T1000 (cell line): ENCODE measurements around the gene WASF1.
A peak's percentile ranks its signal among the peaks of the same experiment; 100 is the strongest.

Source experiments
- DNase-seq: peaks from one replicate; lab custom pipeline; 2025; ENCODE audit warnings: mixed read lengths; lab: John Stamatoyannopoulos, UW

WASF1 gene

DNA sequence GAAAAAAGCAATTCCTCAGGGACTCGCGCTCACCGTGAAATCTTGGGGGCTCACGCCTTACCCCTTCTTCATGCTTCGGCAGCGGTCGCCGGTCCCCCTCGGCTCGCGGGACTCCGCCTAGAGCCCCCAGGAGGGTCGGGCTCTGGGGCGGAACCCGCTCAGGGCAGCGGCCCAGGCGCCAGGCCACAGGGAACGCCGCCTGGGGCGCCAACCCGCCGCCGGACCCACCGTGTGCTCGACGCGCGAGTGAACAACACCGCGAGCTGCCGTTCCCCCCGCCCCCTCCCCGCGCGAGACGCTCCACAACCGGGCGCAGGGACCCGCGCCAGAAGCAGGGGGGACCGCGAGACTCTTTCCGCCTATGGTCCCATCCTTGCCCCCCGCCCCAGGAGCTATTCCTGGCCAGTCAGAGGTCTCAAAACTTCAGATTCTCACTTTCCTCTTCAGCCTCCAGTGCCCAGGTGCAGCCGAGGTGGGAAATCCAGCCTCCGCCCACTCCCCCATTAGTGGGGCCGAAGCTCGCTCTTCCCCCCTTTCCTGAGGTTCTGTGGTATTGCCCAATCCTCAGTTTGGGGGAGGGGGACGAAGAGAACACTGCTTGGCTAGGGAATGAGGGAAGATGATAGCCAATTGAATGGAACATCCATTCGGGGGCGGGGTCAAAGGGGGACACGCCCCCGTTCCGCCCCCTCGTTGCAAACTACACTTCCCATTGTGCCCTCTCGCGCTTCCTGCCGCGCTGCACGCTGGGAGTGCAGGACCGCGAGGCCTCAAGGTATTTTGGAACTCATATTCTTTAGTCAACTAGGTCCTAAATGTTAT is at the start of gene WASF1:
TSS of gene WASF1 (minus strand) at position 265 of the 822 bp plus-strand sequence. CDS start 52,069 bp downstream, outside the sequence.
- DNase-seq, result peak; percentile 95

- no peak for DNase-seq
Measured at GRCh38 chr6:110226261-110226660, 46.8 kb upstream of the WASF1 start.

- DNase-seq, result no peak
Measured at GRCh38 chr6:110221738-110222137, 42.3 kb upstream of the WASF1 start.

DNA sequence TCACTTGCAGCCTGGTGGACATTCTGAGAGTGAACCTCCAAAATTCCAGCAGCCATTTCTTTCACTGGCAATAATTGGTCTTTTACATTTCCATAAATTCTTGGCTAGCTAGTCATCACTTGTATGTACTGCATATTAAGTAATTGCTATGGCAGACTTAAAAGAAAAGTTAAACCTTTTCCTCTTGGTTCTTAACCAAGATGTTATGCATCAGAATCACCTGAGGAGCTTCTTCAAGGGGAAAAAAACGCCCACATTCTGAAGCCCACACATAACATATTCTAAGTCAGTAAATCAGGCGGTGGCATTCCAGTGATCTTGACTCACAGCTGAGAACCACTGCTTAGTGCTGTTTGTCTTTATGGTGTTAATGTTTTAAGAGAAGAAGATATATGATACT is 37.8 kb upstream of the WASF1 start:
- no peak for DNase-seq

DNA sequence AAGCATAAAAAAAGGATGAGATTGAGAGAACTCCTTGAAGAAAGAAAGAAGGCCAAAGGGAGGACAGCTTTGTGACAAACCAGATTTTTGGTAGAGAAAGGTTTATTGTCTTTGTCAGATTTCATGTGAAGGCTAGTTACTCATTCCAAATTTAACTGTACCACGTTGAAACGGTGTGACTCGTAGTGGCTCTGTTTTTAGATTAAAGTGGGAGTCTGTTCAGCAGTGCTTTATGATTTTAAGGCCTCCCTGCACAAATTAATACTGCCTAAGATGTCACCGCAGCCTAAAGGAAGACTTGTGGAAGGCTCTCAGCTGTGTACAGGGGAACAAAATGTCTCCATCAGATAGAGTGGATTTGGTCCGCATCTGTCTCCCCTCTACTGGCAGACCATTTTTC is 36.7 kb upstream of the WASF1 start:
- no peak for DNase-seq

GRCh38 chr6:110214338-110214737 is 34.9 kb upstream of the WASF1 start:
- DNase-seq, result no peak

DNA sequence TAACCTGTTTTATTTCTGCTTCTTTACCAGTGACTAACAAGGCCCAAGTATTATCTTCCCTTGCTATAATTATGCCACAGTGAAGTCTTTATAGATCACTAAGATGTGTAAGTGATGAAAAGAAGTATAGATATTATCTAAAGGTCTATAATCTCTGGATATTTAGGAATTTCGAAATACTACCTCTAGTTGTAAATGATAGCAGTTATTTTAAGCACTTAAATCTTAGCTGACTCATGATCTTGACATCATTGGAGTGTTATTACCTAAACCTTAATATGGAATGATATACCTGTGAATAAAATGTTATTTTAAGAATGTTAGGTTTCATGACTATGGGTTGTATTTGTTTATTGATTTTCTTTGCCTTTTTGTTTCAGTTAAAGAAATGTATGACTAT is 32.3 kb upstream of the WASF1 start:
- no peak for DNase-seq

GRCh38 chr6:110207652-110208051 is 28.2 kb upstream of the WASF1 start:
- no peak for DNase-seq

- DNase-seq, result no peak
Measured at GRCh38 chr6:110201151-110201884, 21.8 kb upstream of the WASF1 start.

- DNase-seq, result no peak
Measured at GRCh38 chr6:110198561-110198960, 19.1 kb upstream of the WASF1 start.

DNA sequence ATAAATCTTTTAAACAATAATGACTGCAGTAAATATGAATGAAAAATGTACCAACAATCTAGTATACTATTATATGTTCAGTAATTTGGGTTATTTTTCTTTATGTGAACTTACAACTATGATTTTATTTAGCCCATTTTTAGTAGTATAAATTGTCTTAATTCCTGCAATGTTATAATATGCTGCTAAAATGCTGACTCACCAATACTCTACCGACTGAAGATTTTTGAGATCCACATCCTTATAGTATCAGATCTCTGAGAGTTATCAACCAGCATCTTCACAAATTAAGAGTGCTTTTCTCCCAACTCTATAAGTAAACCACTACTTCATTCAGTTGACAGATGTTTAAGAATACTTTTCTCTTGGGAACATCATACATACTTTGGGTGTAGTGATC is 17.4 kb upstream of the WASF1 start:
- no peak for DNase-seq

- DNase-seq, result no peak
Measured at GRCh38 chr6:110195639-110196038, 16.2 kb upstream of the WASF1 start.

GRCh38 chr6:110191477-110191876 is 12.0 kb upstream of the WASF1 start:
- DNase-seq, result no peak

GRCh38 chr6:110190726-110191125 is 11.3 kb upstream of the WASF1 start:
- DNase-seq, result no peak

GRCh38 chr6:110188791-110189190 is 9.3 kb upstream of the WASF1 start:
- no peak for DNase-seq

GRCh38 chr6:110185879-110186278 is 6.4 kb upstream of the WASF1 start:
- no peak for DNase-seq

- no peak for DNase-seq
Measured at GRCh38 chr6:110183292-110183885, 3.9 kb upstream of the WASF1 start.

DNA sequence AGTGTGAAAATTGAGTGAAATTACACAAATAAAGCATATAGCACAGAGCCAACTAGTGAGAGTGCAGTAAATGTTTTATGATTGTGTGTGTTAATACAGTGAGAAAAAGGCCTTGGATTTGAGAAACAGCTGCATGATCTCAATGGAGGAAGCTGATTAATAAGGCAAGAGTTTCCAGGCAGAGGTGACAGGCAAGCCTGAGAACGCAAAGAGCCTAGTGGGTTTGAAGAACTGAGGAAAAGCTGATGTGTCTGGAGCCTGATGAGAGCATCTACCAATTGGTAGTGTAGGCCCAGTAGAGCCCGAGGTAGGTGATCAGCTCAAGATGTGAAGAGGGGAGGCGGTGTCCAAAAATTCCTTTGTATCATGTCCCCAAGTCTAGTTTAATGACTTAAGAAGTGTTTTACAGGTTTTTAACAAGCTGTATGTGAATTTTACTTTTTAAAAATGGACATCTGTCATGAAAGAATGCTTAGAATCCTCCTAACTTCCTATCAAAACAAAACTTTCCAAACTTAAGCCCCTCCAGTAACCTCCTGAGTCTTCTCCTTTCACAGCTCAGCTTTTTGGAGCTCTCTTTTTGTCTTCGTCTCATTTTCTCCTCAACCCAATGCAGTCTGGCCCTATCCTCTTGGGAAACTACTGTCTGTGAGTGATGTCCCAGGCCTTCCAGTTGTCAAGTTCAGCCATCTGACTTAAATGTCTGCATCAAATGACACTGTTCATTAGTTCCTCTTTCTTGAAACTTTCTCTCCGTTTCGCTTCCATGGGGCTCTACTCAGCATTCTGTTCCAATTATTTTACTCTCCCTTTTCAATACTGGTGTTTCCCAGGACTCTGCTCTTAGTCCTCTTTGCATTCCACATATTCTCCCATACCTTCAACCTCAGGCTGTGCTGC is 1.9 kb upstream of the WASF1 start:
- no peak for DNase-seq

DNA sequence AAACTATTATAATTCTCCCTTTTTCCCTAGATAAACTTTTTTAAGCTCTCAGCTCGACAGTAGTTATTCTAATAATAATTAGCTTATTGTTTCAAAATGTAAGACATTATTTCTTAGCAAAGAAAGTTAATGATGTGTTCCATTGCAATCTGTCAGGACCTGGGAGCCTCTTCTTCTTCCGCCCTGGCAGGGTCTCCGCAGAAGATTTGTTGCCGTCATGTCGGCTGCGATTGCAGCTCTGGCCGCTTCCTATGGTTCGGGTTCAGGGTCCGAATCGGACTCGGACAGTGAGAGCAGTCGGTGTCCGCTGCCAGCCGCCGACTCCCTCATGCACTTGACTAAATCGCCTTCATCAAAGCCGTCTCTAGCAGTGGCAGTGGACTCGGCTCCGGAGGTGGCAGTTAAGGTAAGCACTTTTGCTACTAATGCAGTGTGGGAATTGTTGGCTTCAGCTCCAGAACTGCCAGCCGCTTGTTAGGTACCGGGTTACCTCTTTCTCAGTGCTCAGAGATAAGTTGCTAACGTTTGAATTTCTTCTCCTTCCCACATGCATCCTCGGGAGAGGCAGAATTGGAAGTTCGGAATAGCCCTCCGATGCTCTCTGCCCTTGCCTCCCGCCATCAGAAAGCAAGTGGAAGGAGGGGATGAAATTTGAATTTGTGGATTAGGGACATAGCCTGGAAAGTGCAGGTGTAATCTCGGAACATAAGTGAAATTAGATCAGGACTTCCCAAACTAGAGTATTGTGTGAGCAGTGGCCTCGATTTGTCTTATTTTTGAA is 948 bp upstream of the WASF1 start, which contains the start of gene CDC40:
TSS of gene CDC40 (plus strand) at position 200 of the 781 bp plus-strand sequence. CDS start at position 218, 18 bp downstream.
- peak; percentile 48 for DNase-seq

DNA sequence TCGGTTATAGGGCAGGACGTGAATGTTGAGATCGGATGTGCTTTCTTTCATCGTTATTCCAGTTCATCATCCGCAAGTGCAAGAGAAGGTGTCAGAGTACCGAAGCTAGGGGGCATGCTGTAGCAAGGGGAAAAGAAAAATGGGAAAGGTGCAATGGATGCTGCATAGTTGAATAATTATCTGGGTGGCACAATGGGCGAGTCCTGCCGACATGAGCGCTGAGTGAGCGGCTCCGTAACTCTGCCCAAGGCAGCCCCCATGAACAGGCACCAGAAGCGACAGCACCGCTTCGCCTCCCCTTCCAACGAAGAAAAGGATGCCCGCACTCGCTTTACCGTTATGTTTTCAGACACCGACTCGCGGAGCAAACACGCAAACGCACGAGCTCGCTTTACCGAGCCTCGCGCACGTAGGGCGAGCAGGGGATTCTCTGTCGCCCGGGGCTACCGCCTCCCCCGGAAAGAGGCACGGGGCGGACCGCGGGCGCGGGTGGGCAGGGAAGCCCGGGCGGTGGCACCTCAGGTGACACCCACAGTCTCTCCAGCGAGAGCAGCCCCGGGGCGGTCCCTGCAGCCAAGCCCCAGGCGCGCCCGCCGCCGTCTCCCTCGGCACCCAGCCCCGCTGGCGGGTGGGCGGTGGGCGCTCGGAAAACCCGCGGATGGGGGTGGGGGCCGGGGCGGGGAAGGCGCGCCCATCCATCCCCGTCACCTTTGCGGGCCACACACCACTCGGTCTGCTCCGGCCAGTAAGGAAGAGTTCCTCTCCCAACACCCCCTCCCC is 654 bp downstream of the WASF1 start:
- peak; percentile 54 for DNase-seq
